ENCODE data around the gene IL33. TPM values are rescaled to one million over a fixed set of nuclear protein-coding genes. Genes with fewer than 3 reads are reported as not detected.

Gene IL33
- total and polyA plus RNA-seq, 2 of the 4 experiments (the other 2 are of a cell fraction) = not detected

GRCh38 chr9:6239694-6240093, 24.1 kb downstream of the IL33 start:
- Histone ChIP-seq H2AK9ac (replicated peaks; ENCODE audit: low read depth, low read length, poor library complexity) (no peak overlapping the region), H2BK120ac (ENCODE audit: low read depth, low read length) (peak overlapping the region; percentile 79), H3K79me1 (ENCODE audit: low read depth in 1 of 2, low read length in 2 of 2) (no peaks in the 10 kb centered on the region), H3K27ac (ENCODE audit: insufficient read depth, low read length) (no peak overlapping the region), H3K4me2 (ENCODE audit: low read depth, low read length) (no peak overlapping the region), H3K14ac (replicated peaks; ENCODE audit: low read depth, low read length) (no peak overlapping the region), H4K91ac (ENCODE audit: insufficient read depth, low read depth, low read length) (peak overlapping the region; percentile 70; the same call in 1 of the 2 replicates), H3K4me1 (ENCODE audit: control insufficient read depth, insufficient read depth, low read length) (peaks cover 4% of the 10 kb centered on the region; the same call in 1 of the 2 replicates), H2AFZ (replicated peaks; ENCODE audit: low read length, poor library complexity) (no peak overlapping the region), H3K9me3 (ENCODE audit: control insufficient read depth, insufficient read depth, low read length) (no peaks in the 10 kb centered on the region), H4K8ac (ENCODE audit: low read depth in 2 of 2, low read length in 2 of 2) (peak overlapping the region; percentile 88 to 92), H3K9me1 (ENCODE audit: insufficient read depth, low read length) (no peaks in the 10 kb centered on the region), H3K36me3 (ENCODE audit: control insufficient read depth, insufficient read depth, low read length) (no peaks in the 10 kb centered on the region), H2BK5ac (ENCODE audit: low read depth, low read length, poor library complexity, severe bottlenecking) (peak overlapping the region; percentile 81), H4K5ac (ENCODE audit: low read depth, low read length) (peak overlapping the region; percentile 90; the same call in 1 of the 2 replicates), H3K56ac (ENCODE audit: extremely low read depth, insufficient read depth, low read length) (no peak overlapping the region), H3K4ac (ENCODE audit: low read depth, low read length) (no peak overlapping the region), H3K4me3 (ENCODE audit: insufficient read depth, low read depth, low read length) (no peak overlapping the region), H4K20me1 (ENCODE audit: insufficient read depth, low read length) (no peaks in the 10 kb centered on the region), H2BK15ac (ENCODE audit: low read depth, low read length) (no peak overlapping the region), H2BK20ac (ENCODE audit: low read depth, low read length) (peak overlapping the region; percentile 31; the same call in 1 of the 2 replicates), H3K18ac (ENCODE audit: low read depth, low read length) (peak overlapping the region; percentile 75; the same call in 1 of the 2 replicates), H2AK5ac (ENCODE audit: low read depth, low read length) (no peak overlapping the region), H3K9ac (ENCODE audit: low read depth, low read length) (no peak overlapping the region), H3K27me3 (ENCODE audit: control insufficient read depth, insufficient read depth, low read length) (no peaks in the 10 kb centered on the region), H3K23ac (ENCODE audit: low read depth, low read length) (no peak overlapping the region)
- TF ChIP-seq NFE2L2 (IDR thresholded peaks at IDR 0.05; ENCODE audit: low read depth, low read length) = no peak
- no peak for TF ChIP-seq MXI1 (IDR thresholded peaks at IDR 0.05; ENCODE audit: borderline replicate concordance, low read depth, low read length)
- TF ChIP-seq MAFK (IDR thresholded peaks at IDR 0.05; ENCODE audit: low read depth, low read length) = peak; percentile 55
- no peak for TF ChIP-seq CHD1 (IDR thresholded peaks at IDR 0.05; ENCODE audit: low read depth, low read length)
- TF ChIP-seq FOS (IDR thresholded peaks at IDR 0.05; ENCODE audit: low read depth, low read length) = no peak
- TF ChIP-seq USF2 (IDR thresholded peaks at IDR 0.05; ENCODE audit: low read depth, low read length) = no peak
- no peak for TF ChIP-seq RFX5 (IDR thresholded peaks at IDR 0.05; ENCODE audit: low read depth, low read length)
- ChIA-PET POLR2A (ENCODE audit: unreplicated experiment) (interaction anchor here (0.6 kb wide), 1 partner anchor 395 kb away, joined by 3 read pairs; no protein-coding TSS in a partner anchor), CTCF (no interaction called here)
- ATAC-seq (ENCODE audit: low read depth) = peak; percentile 9; the same call in 1 of the 2 replicates
- BruUV-seq (replicated peaks) = no TSS peak
- in situ Hi-C loops (cut with MboI; ENCODE audit: low sequenced_read_pairs) = no loop called here
- WGBS, 2 experiments (ENCODE audit: extremely low coverage in 2 of 2, insufficient read length in 1 of 2) = no CpG with 5 or more reads among the region's 2 CpGs
- dilution Hi-C loops (cut with HindIII; ENCODE audit: low sequenced_read_pairs, unreplicated experiment) = no loop called here
- DNase-seq = peak; percentile 5
- intact Hi-C loops (cut with micrococcal nuclease) = no loop called here

Measured in IMR-90 (cell line).